ENCODE data around the gene FANCM.

DNA sequence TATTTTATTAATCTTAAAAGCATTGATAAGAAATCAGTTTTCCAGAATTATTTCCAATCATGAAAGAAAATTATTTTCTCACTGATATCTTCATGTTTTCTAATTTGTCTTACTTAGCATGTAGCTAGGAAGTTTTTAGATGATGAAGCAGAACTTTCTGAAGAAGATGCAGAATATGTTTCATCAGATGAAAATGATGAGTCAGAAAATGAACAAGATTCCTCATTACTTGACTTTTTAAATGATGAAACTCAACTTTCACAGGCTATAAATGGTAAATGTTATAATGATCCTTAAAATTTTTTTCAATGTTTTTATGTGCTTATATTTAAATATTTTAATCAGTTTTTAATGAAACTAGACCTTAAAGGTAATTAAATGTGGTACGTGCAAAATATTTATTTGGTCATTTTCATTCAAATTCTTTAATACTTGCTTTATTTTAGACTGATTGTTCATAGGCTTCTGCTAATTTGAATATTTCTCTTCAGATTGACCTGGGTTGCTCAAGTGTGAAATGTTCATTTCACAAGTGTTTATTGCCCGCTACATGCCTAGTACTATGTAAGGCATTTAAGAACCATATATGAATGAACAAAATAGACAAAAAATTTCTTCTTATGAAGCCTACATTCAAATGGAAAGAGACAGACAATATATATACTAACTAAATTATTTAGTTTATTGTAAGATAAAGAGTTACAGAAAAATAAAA, 49.5 kb downstream of the FANCM start:
- TF ChIP-seq, protein P1, sequence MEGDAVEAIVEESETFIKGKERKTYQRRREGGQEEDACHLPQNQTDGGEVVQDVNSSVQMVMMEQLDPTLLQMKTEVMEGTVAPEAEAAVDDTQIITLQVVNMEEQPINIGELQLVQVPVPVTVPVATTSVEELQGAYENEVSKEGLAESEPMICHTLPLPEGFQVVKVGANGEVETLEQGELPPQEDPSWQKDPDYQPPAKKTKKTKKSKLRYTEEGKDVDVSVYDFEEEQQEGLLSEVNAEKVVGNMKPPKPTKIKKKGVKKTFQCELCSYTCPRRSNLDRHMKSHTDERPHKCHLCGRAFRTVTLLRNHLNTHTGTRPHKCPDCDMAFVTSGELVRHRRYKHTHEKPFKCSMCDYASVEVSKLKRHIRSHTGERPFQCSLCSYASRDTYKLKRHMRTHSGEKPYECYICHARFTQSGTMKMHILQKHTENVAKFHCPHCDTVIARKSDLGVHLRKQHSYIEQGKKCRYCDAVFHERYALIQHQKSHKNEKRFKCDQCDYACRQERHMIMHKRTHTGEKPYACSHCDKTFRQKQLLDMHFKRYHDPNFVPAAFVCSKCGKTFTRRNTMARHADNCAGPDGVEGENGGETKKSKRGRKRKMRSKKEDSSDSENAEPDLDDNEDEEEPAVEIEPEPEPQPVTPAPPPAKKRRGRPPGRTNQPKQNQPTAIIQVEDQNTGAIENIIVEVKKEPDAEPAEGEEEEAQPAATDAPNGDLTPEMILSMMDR (conservative IDR thresholded peaks at IDR 0.05): no peak
- no peak for TF ChIP-seq ZFX (IDR thresholded peaks at IDR 0.05)

All from C4-2B (cell line).